Liver (tissue), 9 donors: ENCODE data around the gene RTL10. TPM values are rescaled to one million over a fixed set of nuclear protein-coding genes. Genes with fewer than 3 reads are reported as not detected.

Experiments used
- DNase-seq: peaks from one replicate; pipeline ENCODE4 v3.0.0-alpha.2; 2017; ENCODE audit warnings: low spot score
- H3K27ac ChIP-seq, 2 donors: one replicate each; pipeline ENCODE4 v1.7.0; 2013; ENCODE audit warnings: inconsistent platforms in 2 of 2, low read length in 2 of 2, control low read depth in 1 of 2, low read depth in 1 of 2, mild to moderate bottlenecking in 1 of 2
- H3K27me3 ChIP-seq, 4 donors: one replicate each; pipeline versions ENCODE4 v1.6.1 to v1.7.0; 2013; ENCODE audit warnings: low read length in 3 of 4, inconsistent platforms in 1 of 4, mild to moderate bottlenecking in 1 of 4, moderate library complexity in 1 of 4; ENCODE audit not compliant: control insufficient read depth in 4 of 4, insufficient read depth in 4 of 4
- H3K36me3 ChIP-seq, 4 donors: one replicate each; pipeline versions ENCODE4 v1.6.1 to v1.7.0; 2013; ENCODE audit warnings: low read length in 3 of 4, mild to moderate bottlenecking in 3 of 4, low read depth in 1 of 4, moderate library complexity in 1 of 4; ENCODE audit not compliant: control insufficient read depth in 4 of 4, insufficient read depth in 3 of 4
- H3K4me1 ChIP-seq, 4 donors: one replicate each; pipeline versions ENCODE4 v1.6.1 to v1.7.0; 2013; ENCODE audit warnings: low read length in 3 of 4, mild to moderate bottlenecking in 3 of 4, moderate library complexity in 1 of 4; ENCODE audit not compliant: control insufficient read depth in 4 of 4, insufficient read depth in 4 of 4
- H3K4me3 ChIP-seq, 3 donors: one replicate each; pipeline versions ENCODE4 v1.6.1 to v1.7.0; 2013; ENCODE audit warnings: low read length in 3 of 3, control low read depth in 1 of 3, low read depth in 1 of 3, mild to moderate bottlenecking in 1 of 3
- H3K9ac ChIP-seq, 2 donors: one replicate each; pipeline ENCODE4 v1.7.0; 2013; ENCODE audit warnings: low read length in 2 of 2, mild to moderate bottlenecking in 2 of 2, moderate library complexity in 2 of 2, control low read depth in 1 of 2, low read depth in 1 of 2
- H3K9me3 ChIP-seq, 4 donors: one replicate each; pipeline versions ENCODE4 v1.6.1 to v1.7.0; 2013; ENCODE audit warnings: low read length in 3 of 4; ENCODE audit not compliant: control insufficient read depth in 4 of 4
- EGR1 ChIP-seq, 2 donors: IDR thresholded peaks; 2 replicates each; pipeline ENCODE4 v1.6.1; 2016 to 2018; ENCODE audit warnings: antibody characterized with exemption in 2 of 2, low read depth in 2 of 2
- FOXA1 ChIP-seq: IDR thresholded peaks from 2 replicates; pipeline ENCODE4 v1.6.1; 2016; ENCODE audit warnings: antibody characterized with exemption
- FOXA2 ChIP-seq: IDR thresholded peaks from 2 replicates; pipeline ENCODE4 v1.6.1; 2016; ENCODE audit warnings: antibody characterized with exemption
- GABPA ChIP-seq, 2 donors: IDR thresholded peaks in 1 of 2; conservative IDR thresholded peaks in 1 of 2; 2 replicates each; pipeline ENCODE4 v1.6.1; 2016; ENCODE audit warnings: antibody characterized with exemption in 2 of 2, mild to moderate bottlenecking in 1 of 2, moderate library complexity in 1 of 2
- HNF4A ChIP-seq, 2 donors: conservative IDR thresholded peaks; 2 replicates each; pipeline ENCODE4 v1.6.1; 2016; ENCODE audit warnings: antibody characterized with exemption in 2 of 2, mild to moderate bottlenecking in 2 of 2
- HNF4G ChIP-seq: IDR thresholded peaks from 2 replicates; pipeline ENCODE4 v1.6.1; 2016; ENCODE audit warnings: antibody characterized with exemption
- RAD21 ChIP-seq, 2 donors: IDR thresholded peaks; 2 replicates each; pipeline ENCODE4 v1.6.1; 2016; ENCODE audit warnings: antibody characterized with exemption in 2 of 2, mild to moderate bottlenecking in 2 of 2
- SP1 ChIP-seq: IDR thresholded peaks from 2 replicates; pipeline ENCODE4 v1.6.1; 2018; ENCODE audit warnings: antibody characterized with exemption, mild to moderate bottlenecking
- TAF1 ChIP-seq: conservative IDR thresholded peaks from 2 replicates; pipeline ENCODE4 v1.6.1; 2016; ENCODE audit warnings: antibody characterized with exemption, mild to moderate bottlenecking
- YY1 ChIP-seq: IDR thresholded peaks from 2 replicates; pipeline ENCODE4 v1.6.1; 2016; ENCODE audit warnings: antibody characterized with exemption, mild to moderate bottlenecking
- WGBS: extraction: QIAGEN DNeasy Blood & Tissue Kit; methylation state at CpG from one replicate; pipeline ENCODE4 v1.1.7; 2013; 5-methylcytosine and 5-hydroxymethylcytosine counted together
- polyA plus RNA-seq, 2 donors: library from polyadenylated mRNA; stranded (reverse) in 1 of 2; unstranded in 1 of 2; fragments of 200-250 nt in 1 of 2; fragments of >200 nt in 1 of 2; fragmentation: Nextera tagmentation in 1 of 2; extraction: Ambion mirVana in 1 of 2; gene quantifications; one replicate each; pipeline versions ENCODE4 v1.2.1 to v1.2.3, GENCODE V29; 2013 to 2015
- total RNA-seq, 2 donors: library from RNA; depleted of rRNA; stranded (reverse); fragments of >200 nt; gene quantifications; one replicate each; pipeline ENCODE4 v1.2.3, GENCODE V29; 2014
- TF ChIP-seq, protein P1 (sequence below): IDR thresholded peaks from 2 replicates; pipeline ENCODE4 v1.6.1; 2016; ENCODE audit warnings: antibody characterized with exemption
- TF ChIP-seq, protein P2 (sequence below): IDR thresholded peaks from 2 replicates; pipeline ENCODE4 v1.6.1; 2016; ENCODE audit warnings: antibody characterized with exemption, mild to moderate bottlenecking
- TF ChIP-seq, protein P3 (sequence below): IDR thresholded peaks from 2 replicates; pipeline ENCODE4 v1.6.1; 2016; ENCODE audit warnings: antibody characterized with exemption
- TF ChIP-seq, protein P4 (sequence below): IDR thresholded peaks from 2 replicates; pipeline ENCODE4 v1.6.1; 2016; ENCODE audit warnings: antibody characterized with exemption
- donor health status: healthy.
- donor health status: healthy.
- donor health status: healthy.
- donor health status: healthy.
- donor health status: healthy.

The RTL10 gene
- total and polyA plus RNA-seq, 4 donors, result 4.2 to 8.3 (median 7.4) TPM

DNA sequence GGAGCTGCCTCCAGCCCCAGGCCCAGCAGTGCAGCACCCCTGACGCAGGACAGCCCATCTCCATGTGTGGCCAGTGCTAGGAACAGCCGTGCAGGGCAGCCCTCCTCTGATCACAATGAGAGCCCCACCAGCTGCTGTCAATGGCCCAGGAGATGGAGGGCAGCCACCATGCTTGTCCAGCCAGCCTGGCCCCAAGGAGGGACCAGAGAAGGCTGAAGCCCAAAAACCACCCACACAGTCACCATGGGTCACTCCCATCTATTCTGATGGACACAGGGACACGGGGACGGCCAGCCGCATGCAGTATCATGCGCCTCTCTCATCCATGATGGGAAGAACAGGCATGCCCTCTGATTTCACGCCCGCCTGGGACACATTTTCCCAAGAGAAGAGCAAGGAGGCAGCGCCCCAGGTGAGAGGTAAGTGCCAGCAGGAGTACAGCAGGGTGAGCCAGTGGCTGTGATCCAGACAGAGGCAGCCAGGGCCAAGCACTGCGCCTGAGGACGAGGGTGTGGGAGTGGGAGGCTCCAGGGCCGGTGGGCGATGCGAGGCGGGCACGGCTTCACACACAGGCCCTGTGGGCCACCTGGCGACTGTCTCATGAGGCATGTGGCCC lies 33.6 kb upstream of the RTL10 start:
- no peak overlapping the region for H3K9ac ChIP-seq
- no peaks in the 10 kb centered on the region for H3K27me3 ChIP-seq
- H3K36me3 ChIP-seq, result peaks cover 0 to 18% (median 2%) of the 10 kb centered on the region in 4 donors
- TF ChIP-seq SP1 (no peak), FOXA2 (no peak), EGR1 (IDR thresholded peaks at IDR 0.05; ENCODE audit: low read depth in 2 of 2) (no peak), HNF4G (no peak), GABPA (IDR thresholded peaks at IDR 0.05 in 1 of 2, conservative IDR thresholded peaks at IDR 0.05 in 1 of 2) (no peak), TAF1 (no peak), YY1 (no peak), RAD21 (IDR thresholded peaks at IDR 0.05) (no peak), HNF4A (conservative IDR thresholded peaks at IDR 0.05) (no peak)
- TF ChIP-seq, protein P1, sequence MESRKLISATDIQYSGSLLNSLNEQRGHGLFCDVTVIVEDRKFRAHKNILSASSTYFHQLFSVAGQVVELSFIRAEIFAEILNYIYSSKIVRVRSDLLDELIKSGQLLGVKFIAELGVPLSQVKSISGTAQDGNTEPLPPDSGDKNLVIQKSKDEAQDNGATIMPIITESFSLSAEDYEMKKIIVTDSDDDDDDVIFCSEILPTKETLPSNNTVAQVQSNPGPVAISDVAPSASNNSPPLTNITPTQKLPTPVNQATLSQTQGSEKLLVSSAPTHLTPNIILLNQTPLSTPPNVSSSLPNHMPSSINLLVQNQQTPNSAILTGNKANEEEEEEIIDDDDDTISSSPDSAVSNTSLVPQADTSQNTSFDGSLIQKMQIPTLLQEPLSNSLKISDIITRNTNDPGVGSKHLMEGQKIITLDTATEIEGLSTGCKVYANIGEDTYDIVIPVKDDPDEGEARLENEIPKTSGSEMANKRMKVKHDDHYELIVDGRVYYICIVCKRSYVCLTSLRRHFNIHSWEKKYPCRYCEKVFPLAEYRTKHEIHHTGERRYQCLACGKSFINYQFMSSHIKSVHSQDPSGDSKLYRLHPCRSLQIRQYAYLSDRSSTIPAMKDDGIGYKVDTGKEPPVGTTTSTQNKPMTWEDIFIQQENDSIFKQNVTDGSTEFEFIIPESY, result no peak
- TF ChIP-seq, protein P2, sequence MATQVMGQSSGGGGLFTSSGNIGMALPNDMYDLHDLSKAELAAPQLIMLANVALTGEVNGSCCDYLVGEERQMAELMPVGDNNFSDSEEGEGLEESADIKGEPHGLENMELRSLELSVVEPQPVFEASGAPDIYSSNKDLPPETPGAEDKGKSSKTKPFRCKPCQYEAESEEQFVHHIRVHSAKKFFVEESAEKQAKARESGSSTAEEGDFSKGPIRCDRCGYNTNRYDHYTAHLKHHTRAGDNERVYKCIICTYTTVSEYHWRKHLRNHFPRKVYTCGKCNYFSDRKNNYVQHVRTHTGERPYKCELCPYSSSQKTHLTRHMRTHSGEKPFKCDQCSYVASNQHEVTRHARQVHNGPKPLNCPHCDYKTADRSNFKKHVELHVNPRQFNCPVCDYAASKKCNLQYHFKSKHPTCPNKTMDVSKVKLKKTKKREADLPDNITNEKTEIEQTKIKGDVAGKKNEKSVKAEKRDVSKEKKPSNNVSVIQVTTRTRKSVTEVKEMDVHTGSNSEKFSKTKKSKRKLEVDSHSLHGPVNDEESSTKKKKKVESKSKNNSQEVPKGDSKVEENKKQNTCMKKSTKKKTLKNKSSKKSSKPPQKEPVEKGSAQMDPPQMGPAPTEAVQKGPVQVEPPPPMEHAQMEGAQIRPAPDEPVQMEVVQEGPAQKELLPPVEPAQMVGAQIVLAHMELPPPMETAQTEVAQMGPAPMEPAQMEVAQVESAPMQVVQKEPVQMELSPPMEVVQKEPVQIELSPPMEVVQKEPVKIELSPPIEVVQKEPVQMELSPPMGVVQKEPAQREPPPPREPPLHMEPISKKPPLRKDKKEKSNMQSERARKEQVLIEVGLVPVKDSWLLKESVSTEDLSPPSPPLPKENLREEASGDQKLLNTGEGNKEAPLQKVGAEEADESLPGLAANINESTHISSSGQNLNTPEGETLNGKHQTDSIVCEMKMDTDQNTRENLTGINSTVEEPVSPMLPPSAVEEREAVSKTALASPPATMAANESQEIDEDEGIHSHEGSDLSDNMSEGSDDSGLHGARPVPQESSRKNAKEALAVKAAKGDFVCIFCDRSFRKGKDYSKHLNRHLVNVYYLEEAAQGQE, result no peak
- TF ChIP-seq, protein P3, sequence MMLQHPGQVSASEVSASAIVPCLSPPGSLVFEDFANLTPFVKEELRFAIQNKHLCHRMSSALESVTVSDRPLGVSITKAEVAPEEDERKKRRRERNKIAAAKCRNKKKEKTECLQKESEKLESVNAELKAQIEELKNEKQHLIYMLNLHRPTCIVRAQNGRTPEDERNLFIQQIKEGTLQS, result no peak
- no peak for DNase-seq
- 98% methylated on average over 17 of the region's 17 CpGs for WGBS
- no peak overlapping the region for H3K4me3 ChIP-seq
- H3K27ac ChIP-seq, result no peak overlapping the region
- peaks cover 0 to 3% (median 0%) of the 10 kb centered on the region in 4 donors for H3K4me1 ChIP-seq
- no peaks in the 10 kb centered on the region for H3K9me3 ChIP-seq

DNA sequence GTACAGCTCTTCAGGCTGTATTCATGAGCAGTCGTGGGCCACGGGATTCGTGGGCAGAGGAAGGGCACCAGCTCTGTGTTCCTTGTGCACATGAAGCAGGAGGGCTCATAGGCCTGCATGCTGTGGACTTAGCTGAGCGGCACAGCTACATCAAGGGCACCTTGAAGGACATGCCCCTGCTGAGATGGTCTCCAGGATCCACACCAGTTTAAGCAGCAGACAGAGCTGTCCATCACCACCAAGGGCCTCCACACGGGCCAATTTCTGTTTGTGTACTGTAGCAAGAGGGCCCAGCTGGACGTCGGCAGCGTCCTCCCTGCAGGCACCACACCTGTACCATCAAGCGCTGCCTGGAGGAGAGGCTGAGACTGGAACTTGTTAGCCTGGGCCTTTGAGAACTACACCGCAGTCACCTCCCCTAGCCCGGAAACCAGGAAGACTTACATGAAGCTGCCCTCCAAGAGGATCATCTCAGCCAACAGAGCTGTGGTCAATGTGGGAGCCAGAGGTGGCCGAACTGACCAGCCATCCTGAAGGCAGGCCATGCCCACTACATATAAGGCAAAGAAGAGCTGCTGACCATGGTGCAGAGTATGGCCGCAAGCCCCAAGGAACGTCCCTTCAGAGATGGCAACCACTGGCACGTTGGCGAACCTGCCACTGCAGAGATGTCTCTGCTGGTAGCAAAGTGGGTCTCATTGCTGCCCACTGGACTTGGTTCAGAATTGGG lies 32.7 kb upstream of the RTL10 start:
- H3K4me3 ChIP-seq, result no peak overlapping the region
- no peak for TF ChIP-seq GABPA (IDR thresholded peaks at IDR 0.05 in 1 of 2, conservative IDR thresholded peaks at IDR 0.05 in 1 of 2)
- TF ChIP-seq, protein P4, sequence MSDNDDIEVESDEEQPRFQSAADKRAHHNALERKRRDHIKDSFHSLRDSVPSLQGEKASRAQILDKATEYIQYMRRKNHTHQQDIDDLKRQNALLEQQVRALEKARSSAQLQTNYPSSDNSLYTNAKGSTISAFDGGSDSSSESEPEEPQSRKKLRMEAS, result no peak
- TF ChIP-seq FOXA1, result no peak
- TF ChIP-seq, protein P3, result no peak
- no peak for TF ChIP-seq SP1
- TF ChIP-seq RAD21 (IDR thresholded peaks at IDR 0.05), result no peak
- peaks cover 0 to 3% (median 0%) of the 10 kb centered on the region in 4 donors for H3K4me1 ChIP-seq
- no peak overlapping the region for H3K9ac ChIP-seq
- no peaks in the 10 kb centered on the region for H3K9me3 ChIP-seq
- DNase-seq, result no peak
- 93% methylated on average over 16 of the region's 16 CpGs for WGBS
- peak overlapping the region in 1 of 2 donors; percentile 38 for H3K27ac ChIP-seq
- H3K36me3 ChIP-seq, result peaks cover 0 to 20% (median 2%) of the 10 kb centered on the region in 4 donors
- no peaks in the 10 kb centered on the region for H3K27me3 ChIP-seq
